Measurements from ENCODE around the gene OSBPL3.

- no peak for TF ChIP-seq CTCF (IDR thresholded peaks at IDR 0.05; ENCODE audit: insufficient read depth, low read length, poor library complexity, severe bottlenecking)
- no peak for TF ChIP-seq EZH2phosphoT487 (conservative IDR thresholded peaks at IDR 0.05; ENCODE audit: low read length)
These were observed 119.4 kb downstream of the OSBPL3 start for GRCh38 chr7:24860611-24861010.
